HS-27A (cell line): ENCODE results near the gene RLBP1.

Experiments used
- DNase-seq: peaks from one replicate; pipeline ENCODE4 v3.0.0-alpha.2; 2012; ENCODE audit warnings: low read depth, missing footprints

Gene RLBP1

GRCh38 chr15:89178307-89178977 is 42.9 kb downstream of the RLBP1 start:
- DNase-seq = no peak

DNA sequence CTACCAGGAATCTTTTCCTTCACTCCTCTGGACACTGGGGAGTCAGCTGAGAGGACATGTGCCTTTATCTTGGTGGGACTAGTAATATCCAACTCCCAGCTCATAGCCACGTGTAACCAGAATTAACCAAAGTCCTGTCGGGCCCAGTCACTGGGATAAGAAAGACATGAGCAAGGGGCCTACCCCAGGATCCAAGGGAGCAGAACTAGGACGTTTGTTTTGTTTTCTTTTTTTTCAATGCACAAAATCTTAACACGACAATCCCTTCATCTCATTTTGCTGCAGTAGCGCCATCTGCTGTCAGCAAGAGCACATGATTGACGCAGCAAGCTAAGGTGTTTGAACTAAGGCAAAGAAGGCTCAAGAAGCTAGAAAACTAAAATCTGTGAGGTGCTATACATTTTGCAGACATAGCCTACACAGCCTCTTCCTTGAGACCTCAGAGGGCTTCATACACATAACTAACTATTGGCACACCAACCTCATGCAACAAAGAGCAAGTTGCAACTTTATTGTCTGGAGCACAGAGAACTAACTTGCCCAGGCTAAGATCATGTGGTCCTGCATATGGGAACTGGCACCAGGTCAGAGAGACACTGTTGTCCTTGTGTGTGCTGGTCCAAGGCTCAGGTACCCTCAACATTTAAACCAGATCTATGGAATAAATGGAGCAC is 43.6 kb downstream of the RLBP1 start:
- no peak for DNase-seq

GRCh38 chr15:89177116-89177515 is 44.3 kb downstream of the RLBP1 start:
- DNase-seq = no peak

DNA sequence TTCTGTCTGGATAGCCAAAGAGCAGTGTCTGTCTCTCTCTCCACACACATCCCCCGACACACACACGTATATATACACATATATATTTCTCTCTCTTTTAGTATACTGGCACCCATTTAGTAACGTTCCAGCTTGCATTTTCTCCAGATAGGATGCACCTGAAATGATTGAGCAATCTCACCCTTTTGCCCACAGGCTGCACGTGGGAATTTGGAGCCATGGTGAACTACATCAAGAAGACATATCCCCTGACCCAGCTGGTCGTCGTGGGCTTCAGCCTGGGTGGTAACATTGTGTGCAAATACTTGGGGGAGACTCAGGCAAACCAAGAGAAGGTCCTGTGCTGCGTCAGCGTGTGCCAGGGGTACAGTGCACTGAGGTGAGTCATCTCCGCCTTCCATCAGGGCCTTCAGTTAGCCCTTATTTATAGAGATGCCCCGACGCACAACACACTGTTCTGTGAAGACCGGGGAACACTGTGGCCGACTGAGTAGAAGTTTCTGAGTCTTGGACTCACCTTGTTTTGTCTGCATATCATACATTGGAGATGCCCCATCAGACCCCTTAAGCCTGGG is 45.7 kb downstream of the RLBP1 start:
- no peak for DNase-seq

DNA sequence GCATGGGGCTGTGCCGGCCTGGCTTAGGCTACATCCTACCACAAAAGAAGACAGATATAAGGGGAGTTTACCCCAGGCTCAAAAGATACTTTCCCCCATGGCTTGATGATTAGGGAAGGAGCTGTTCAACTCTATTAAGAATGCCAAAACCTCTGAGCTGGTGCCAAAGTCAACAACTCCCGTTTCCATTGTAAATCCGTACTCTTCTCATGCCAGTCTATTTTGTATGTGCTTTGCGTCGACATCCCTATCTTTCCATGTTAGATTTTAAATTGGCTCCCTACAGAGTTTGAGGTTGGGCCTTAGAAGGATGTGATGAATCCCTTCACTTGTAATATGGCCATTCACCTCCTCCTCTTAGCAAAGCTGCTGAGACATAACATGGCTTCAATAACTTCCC is 46.9 kb downstream of the RLBP1 start:
- no peak for DNase-seq

GRCh38 chr15:89172921-89173320 is 48.5 kb downstream of the RLBP1 start:
- DNase-seq = no peak

DNA sequence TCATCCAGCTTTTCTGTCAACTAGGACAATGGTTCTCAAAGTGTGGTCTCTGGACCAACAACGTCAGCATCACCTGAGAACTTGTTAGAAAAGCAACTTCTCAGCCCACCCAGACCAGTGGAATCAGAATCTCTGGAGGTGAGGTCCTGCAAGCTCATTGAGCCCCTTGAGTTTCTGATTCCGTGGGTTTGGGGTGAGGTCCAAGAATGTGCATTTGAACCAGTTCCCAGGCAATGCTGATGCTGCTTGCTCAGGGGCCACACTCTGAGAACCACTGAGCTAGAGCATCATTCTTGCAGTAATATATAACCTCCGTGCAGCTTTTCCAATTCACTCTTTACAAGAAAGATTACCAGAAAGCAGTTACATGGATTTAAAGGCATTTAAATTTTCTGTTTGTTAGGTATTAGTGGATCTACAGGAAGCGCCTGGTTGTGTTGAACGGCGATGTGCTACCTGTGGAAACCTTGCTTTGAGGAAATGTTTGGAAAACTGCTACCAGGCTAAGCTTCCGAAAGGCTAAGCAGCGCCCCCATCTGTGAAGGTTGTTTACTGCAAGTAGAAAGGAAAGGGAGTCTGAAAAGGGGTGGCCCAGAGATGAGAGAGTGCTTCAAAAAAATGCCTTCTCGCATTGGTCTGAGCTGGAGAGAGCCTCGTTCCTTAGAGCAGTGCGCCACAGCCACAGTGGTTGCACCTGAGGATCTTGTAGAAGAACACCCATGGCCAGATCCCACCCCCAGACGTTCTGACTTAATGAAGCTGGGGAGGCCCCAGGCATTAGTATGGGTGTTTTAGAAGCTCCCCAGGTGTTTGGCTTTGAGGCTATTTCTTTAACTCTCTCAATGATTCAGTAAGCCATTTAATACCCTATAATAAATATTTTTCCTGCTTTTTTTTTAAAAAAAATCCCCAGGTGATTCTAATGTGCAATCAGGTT is 50.0 kb downstream of the RLBP1 start:
- DNase-seq = no peak

DNA sequence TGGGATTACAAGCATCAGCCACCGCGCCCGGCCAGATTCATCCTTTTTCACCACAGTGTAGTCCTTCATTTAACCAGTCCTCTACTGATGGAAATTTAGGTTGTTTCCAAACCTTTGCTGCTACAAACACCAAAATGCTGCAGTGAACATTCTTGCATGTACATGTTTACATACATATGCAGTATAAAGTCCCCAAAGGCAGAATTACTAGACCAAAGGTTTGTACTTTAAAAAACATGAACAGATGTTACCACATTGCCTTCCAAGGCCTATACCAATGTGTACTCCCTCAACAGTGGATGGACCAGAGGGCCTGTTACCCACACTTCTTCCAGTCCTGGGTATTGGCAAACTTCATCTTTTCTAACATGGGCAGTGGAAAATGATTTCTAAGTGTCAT is 51.0 kb downstream of the RLBP1 start:
- no peak for DNase-seq

DNA sequence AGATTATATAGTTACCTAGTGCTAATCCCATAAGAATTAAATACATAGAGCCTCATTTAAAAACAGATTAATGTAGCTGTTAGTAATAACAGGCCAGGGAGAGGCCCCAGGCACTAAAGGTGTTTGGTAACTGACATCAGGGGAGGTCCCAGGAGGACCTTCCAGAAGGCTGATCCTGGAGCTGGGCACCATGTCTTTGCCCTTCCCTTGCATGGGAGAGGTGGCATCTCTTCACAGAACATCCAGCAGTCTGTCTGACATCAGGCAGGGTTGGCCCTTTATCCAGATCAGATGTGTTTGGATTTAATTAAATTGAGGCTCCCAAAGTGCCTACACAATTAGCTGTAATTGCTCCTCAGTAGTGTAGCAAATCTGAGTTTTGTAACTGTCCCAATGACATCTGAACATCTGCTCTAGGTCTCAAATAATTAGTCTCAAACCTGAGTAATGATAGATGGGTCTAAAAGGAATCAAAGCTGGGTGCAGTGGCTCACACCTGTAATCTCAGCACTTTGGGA is 53.0 kb downstream of the RLBP1 start:
- no peak for DNase-seq

- DNase-seq = peak; percentile 78
These were observed 53.9 kb downstream of the RLBP1 start for GRCh38 chr15:89167267-89168176.

DNA sequence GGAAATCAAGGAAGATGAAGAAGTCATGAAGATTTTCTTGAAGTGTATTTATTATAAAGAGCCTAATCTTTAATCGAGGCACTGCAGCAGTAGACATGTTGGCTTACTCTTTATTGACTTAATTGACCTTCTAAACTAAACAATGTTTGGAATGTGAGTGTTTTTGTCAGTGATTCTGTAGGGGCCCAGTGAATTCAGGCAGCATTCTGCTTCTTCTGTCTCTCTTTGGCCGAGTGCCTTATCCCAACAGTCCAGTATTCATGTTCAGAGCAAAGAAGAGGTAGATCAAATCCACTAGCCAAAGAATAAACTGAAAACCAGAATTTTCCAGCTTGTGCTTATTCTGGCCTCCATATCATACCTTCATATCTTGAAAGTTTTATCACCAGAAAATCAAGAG is 55.7 kb downstream of the RLBP1 start:
- DNase-seq = no peak

DNA sequence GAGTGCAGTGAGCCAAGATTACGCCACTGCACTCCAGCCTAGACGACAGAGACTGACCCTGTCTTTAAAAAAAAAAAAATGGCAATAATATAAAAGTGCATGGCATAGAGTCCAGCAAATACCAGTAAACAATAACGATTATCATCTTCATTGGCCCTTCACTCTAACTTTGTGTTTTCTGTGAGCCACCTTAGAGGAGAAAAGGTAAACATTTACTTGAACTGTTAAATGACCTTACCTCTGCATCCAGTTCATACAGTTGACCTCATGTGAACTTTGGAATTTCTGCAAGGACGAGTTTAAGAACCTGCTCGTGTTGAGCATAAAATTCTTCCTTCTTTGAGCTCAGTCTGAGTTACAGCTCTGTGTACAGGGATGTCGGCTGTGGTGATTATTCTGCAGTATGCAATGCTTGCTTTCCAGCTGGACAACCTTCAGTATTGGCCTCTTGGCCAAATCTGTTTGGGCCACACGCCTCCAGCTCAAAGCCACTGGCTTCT is 56.6 kb downstream of the RLBP1 start:
- no peak for DNase-seq

DNA sequence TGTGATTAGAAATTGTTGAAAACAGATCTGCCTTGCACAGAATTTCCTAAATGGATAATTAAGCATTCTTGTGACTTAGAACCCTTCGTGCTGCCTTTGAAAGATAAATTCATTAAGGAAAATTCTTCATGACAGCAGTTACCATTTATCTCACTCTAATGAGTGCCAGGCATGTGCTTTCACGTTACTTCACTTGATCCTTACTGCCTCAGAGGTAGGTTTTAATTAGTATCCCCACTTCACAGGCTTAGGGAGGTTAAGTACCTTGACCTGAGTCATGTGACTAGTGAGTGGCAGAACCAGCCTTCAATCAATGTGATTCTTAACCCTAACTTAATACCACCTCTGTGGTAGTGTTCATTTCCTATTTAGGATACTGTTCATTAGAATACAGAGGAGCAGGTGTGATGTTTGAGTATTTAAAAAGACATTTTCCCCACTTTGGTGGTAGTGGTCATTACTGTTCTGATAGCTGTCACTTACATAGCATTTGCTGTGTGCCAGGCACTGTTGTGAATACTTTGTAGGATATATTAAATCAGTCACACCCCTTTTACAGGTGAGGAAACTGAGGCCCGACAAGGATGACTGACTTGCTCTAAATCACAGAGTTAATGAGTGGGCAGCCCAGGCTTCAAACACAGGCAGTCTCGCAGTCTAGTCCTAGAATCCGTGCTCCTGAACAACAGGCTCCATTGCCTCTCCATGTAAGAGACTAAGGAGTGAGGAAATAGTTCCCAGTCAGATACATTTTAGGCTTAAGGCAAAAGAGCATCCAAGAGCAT is 57.9 kb downstream of the RLBP1 start:
- no peak for DNase-seq

DNA sequence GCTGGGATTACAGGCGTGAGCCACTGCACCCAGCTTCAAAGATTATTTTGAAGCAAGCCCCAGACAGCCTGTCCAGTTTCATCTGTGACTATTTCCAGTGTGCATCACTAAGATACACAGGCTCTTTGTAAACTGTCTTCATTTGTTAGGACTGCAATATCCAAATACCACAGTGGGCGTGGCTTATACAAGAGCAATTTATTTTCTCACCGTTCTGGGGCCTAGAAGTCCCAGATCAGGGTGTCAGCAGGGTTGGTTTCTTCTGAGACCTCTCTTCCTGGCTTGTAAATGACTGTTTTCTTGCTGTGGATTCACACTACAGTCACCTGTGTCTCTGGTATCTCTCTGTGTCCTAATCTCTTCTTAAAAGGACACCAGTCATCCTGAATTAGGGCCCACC is 59.7 kb downstream of the RLBP1 start:
- DNase-seq = no peak
